GM18505 (cell line): ENCODE measurements around the gene CCDC85B.

Experiments used
- ATAC-seq: cut with Tn5 transposase; IDR thresholded peaks from one replicate; pipeline ENCODE4 v1.9.1; 2021; ENCODE audit not compliant: unreplicated experiment
- POLR2A ChIP-seq: IDR thresholded peaks from 4 replicates; pipeline ENCODE4 v1.6.1; 2011; ENCODE audit warnings: borderline replicate concordance; ENCODE audit not compliant: insufficient read depth, insufficient read length; ENCODE audit errors: extremely low read depth

CCDC85B gene

GRCh38 chr11:65860278-65861164, 30.0 kb upstream of the CCDC85B start, which contains the start of gene MUS81:
MUS81 (plus strand) TSS chr11:65860433; CDS start chr11:65860754, 321 bp downstream.
- peak; percentile 22 for ATAC-seq
- TF ChIP-seq POLR2A, result peak; percentile 73

GRCh38 chr11:65861165-65861505, 29.3 kb upstream of the CCDC85B start:
- no peak for TF ChIP-seq POLR2A
- ATAC-seq, result no peak

- ATAC-seq, result no peak
- TF ChIP-seq POLR2A, result no peak
Measured at GRCh38 chr11:65861533-65862183, 28.8 kb upstream of the CCDC85B start.

GRCh38 chr11:65862191-65862735, 28.2 kb upstream of the CCDC85B start:
- no peak for TF ChIP-seq POLR2A
- no peak for ATAC-seq

GRCh38 chr11:65862941-65863888, 27.3 kb upstream of the CCDC85B start:
- ATAC-seq, result no peak
- no peak for TF ChIP-seq POLR2A

- peak; percentile 7 for TF ChIP-seq POLR2A
- ATAC-seq, result no peak
Measured at GRCh38 chr11:65863889-65864705, 26.4 kb upstream of the CCDC85B start.

GRCh38 chr11:65864706-65865471, 25.6 kb upstream of the CCDC85B start:
- no peak for ATAC-seq

GRCh38 chr11:65865550-65866172, 24.8 kb upstream of the CCDC85B start:
- TF ChIP-seq POLR2A, result no peak
- no peak for ATAC-seq

More at GRCh38 chr11:65864706-65865471, 25.6 kb upstream of the CCDC85B start:
- TF ChIP-seq POLR2A, result no peak

- TF ChIP-seq POLR2A, result no peak
- no peak for ATAC-seq
Measured at GRCh38 chr11:65866509-65867283, 23.8 kb upstream of the CCDC85B start.

- TF ChIP-seq POLR2A, result no peak
- ATAC-seq, result no peak
Measured at GRCh38 chr11:65867284-65868071, 23.0 kb upstream of the CCDC85B start.
